ENCODE results near the gene PDE4B.

- TF ChIP-seq POLR2AphosphoS5 (IDR thresholded peaks at IDR 0.05; ENCODE audit: low read depth, low read length): no peak
- no peak for TF ChIP-seq TAF1 (IDR thresholded peaks at IDR 0.05; ENCODE audit: low read depth, low read length)
- TF ChIP-seq PAX5 (IDR thresholded peaks at IDR 0.05; ENCODE audit: insufficient read depth, low read length, severe bottlenecking): no peak
- TF ChIP-seq POLR2A (IDR thresholded peaks at IDR 0.05; ENCODE audit: low read depth, low read length): no peak
- no peak for TF ChIP-seq POU2F2 (IDR thresholded peaks at IDR 0.05; ENCODE audit: low read depth, low read length)
- TF ChIP-seq SPI1 (IDR thresholded peaks at IDR 0.05; ENCODE audit: low read depth, low read length): no peak
Observed at GRCh38 chr1:66154394-66154793, 361.7 kb downstream of the PDE4B start.
